ENCODE results near the gene SLC49A3.
"Not testable (repeated sequence)": the region's sequence is repeated elsewhere in the genome, so short reads cannot be mapped to it uniquely, and the experiment has no call there.

SLC49A3 gene

DNA sequence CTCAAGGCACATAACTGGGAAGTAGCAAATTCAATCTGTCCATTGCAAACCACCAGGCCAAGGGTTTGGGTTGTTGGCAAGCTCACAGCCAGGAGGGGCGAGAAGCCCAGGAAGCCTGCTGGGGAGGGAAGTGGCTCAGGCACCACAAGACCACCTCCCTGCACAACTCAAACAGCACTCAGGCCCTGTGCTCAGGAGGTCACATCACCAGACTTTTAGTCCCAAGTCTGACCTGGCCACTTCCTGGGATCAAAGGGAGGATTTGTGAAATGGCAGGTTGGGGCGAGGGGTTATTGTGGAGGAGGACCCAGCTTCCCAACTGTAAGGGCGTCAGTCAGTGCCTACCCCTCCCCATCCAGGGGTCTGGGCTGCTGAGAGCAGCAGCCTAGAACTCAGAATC is 17.2 kb downstream of the SLC49A3 start:
- no peak overlapping the region for H3K27ac ChIP-seq (ENCODE audit: low read depth, low read length, severe bottlenecking)
- 100% methylated on average over 1 of the region's 3 CpGs for WGBS, 2 experiments (ENCODE audit: insufficient coverage in 2 of 2)
- H3K36me3 ChIP-seq (ENCODE audit: control insufficient read depth, insufficient read depth, low read length) = peaks cover 18% of the 10 kb centered on the region
- H3K4me3 ChIP-seq (ENCODE audit: extremely low read depth, insufficient read depth, low read length, poor library complexity, severe bottlenecking) = no peak overlapping the region
- no peaks in the 10 kb centered on the region for H3K9me3 ChIP-seq (ENCODE audit: control insufficient read depth, low read length)
- peaks cover 10% of the 10 kb centered on the region for H3K4me1 ChIP-seq (ENCODE audit: control insufficient read depth, insufficient read depth, low read length, poor library complexity, severe bottlenecking)

DNA sequence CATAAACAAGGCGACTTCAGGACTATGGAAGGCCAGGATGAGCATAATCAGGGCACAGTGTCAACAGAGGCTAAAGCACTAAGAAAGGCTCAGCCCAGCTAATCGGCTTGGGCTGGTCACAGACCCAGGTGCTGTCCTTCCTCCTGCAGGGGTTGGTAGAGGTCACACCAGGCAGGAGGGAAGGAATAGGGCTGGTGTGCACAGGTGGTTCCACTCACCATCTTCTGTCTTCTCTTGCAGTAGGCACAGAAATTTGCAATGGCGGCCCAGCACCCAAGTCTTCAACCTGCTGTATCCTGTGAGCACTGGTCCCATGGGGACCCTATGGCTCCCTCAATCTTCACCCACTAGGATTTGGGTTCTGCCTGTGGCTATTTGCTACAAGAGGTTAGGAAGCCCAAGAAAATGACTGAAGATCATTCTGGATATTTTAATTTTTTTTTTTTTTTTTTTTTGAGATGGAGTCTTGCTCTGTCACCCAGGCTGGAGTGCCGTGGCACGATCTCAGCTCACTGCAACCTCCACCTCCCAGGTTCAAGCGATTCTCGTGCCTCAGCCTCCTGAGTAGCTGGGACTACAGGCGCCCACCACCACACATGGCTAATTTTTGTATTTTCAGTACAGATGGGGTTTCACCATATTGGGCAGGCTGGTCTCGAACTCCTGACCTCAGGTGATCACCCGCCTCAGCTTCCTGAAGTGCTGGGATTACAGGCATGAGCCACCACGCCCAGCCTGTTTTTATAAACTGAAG is 19.0 kb downstream of the SLC49A3 start:
- peaks cover 18% of the 10 kb centered on the region for H3K36me3 ChIP-seq (ENCODE audit: control insufficient read depth, insufficient read depth, low read length)
- not testable (repeated sequence) for H3K27ac ChIP-seq (ENCODE audit: low read depth, low read length, severe bottlenecking); H3K4me3 ChIP-seq (ENCODE audit: extremely low read depth, insufficient read depth, low read length, poor library complexity, severe bottlenecking); H3K4me1 ChIP-seq (ENCODE audit: control insufficient read depth, insufficient read depth, low read length, poor library complexity, severe bottlenecking); H3K9me3 ChIP-seq (ENCODE audit: control insufficient read depth, low read length)
- 90 to 93% methylated on average over 7 to 9 of the region's 11 CpGs for WGBS, 2 experiments (ENCODE audit: insufficient coverage in 2 of 2)

DNA sequence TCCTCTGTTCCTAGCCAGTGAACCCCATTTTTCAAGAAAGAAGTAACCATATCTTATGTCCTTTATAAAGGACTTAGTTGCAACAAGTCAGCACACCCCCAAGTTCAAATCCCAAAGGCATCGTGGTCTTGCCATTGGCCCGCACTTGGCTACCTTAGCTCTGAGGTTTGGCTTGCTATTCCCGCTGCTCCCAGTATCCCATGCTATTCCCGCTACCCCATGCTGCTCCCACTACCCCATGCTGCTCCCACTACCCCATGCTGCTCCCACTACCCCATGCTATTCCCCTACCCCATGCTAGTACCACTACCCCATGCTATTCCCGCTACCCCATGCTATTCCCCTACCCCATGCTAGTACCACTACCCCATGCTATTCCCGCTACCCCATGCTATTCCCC is 20.7 kb downstream of the SLC49A3 start:
- 90 to 100% methylated on average over 3 to 6 of the region's 6 CpGs for WGBS, 2 experiments (ENCODE audit: insufficient coverage in 2 of 2)
- not testable (repeated sequence) for H3K4me1 ChIP-seq (ENCODE audit: control insufficient read depth, insufficient read depth, low read length, poor library complexity, severe bottlenecking); H3K9me3 ChIP-seq (ENCODE audit: control insufficient read depth, low read length); H3K4me3 ChIP-seq (ENCODE audit: extremely low read depth, insufficient read depth, low read length, poor library complexity, severe bottlenecking); H3K27ac ChIP-seq (ENCODE audit: low read depth, low read length, severe bottlenecking)
- H3K36me3 ChIP-seq (ENCODE audit: control insufficient read depth, insufficient read depth, low read length) = peaks cover 18% of the 10 kb centered on the region

DNA sequence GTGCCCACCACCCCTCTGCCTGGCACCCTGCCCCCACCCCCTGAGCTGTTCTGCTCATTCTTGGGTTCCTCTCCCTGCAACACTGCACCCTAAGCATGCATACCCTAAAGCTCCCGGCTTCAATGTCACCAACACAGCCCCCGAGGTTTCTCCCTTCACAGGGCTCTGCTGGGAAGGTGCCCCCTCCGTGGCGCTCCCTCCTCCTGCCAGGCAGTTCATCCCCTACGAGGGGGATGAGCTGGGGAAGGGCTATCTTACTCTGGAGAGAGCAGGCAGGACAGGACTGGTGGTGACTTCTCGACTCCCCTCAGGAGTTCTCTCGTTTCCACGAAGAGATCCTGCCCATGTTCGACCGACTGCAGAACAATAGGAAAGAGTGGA is 21.4 kb downstream of the SLC49A3 start:
- Histone ChIP-seq H3K27ac (ENCODE audit: low read depth, low read length, severe bottlenecking) (no peak overlapping the region), H3K9me3 (ENCODE audit: control insufficient read depth, low read length) (no peaks in the 10 kb centered on the region), H3K4me3 (ENCODE audit: extremely low read depth, insufficient read depth, low read length, poor library complexity, severe bottlenecking) (no peak overlapping the region), H3K4me1 (ENCODE audit: control insufficient read depth, insufficient read depth, low read length, poor library complexity, severe bottlenecking) (no peaks in the 10 kb centered on the region), H3K36me3 (ENCODE audit: control insufficient read depth, insufficient read depth, low read length) (peaks cover 12% of the 10 kb centered on the region)
- WGBS, 2 experiments (ENCODE audit: insufficient coverage in 2 of 2) = 57 to 75% methylated on average over 7 to 8 of the region's 10 CpGs

DNA sequence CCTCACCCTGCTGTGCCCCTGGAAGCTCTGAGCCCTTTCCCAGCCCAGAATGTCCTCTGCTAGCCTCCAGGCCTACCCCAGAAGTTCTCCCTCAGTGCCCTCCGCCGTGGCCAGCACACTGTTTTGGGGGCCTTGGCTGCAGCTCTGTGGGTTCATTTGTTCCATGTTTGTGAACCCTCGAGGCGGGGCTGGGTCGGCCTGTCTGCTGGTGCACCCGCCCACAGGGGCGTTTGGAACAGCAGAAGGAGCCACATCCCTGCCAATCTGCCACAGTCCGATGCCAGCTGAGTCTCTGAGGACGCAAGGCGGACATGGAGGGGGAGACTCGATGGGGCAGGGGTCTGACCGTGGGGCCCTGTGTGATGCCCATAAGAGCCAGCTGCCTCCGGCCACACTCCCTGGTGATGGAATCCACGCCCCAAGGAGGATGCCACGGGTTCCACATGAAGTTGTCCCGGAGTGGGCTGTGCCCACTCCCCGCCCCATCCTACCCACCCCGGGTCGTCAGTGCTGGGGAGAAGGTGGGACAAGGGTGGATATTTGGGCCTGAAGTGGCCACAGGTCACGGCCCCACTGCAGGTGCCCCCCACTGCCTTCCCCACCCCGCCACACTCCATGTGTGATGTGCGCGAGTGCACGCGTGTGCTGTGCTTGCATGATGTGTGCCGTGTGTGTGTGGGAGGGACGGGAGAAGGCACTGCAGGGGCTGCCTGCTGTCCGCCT is 22.0 kb downstream of the SLC49A3 start:
- Histone ChIP-seq H3K27ac (ENCODE audit: low read depth, low read length, severe bottlenecking) (no peak overlapping the region), H3K4me1 (ENCODE audit: control insufficient read depth, insufficient read depth, low read length, poor library complexity, severe bottlenecking) (no peaks in the 10 kb centered on the region), H3K9me3 (ENCODE audit: control insufficient read depth, low read length) (no peaks in the 10 kb centered on the region), H3K4me3 (ENCODE audit: extremely low read depth, insufficient read depth, low read length, poor library complexity, severe bottlenecking) (no peak overlapping the region), H3K36me3 (ENCODE audit: control insufficient read depth, insufficient read depth, low read length) (peaks cover 6% of the 10 kb centered on the region)
- 86 to 93% methylated on average over 13 of the region's 28 CpGs for WGBS, 2 experiments (ENCODE audit: insufficient coverage in 2 of 2)

DNA sequence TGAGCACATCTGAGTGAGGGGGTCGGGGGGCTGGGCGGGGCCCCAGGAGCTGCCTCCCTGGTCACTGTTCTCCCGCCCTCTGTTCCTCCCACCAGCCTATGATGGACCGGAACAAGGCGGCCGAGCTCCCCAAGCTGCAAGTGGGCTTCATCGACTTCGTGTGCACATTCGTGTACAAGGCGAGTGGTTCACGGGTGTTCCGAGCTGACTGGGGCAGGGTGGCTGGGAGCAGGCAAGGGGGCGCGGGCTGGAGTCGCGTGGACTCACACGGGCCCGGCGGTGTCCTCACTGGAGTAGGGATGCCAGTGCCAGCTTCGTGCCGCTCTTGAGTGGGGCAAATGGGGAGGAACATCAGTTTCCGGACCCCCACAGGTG is 22.5 kb downstream of the SLC49A3 start:
- peaks cover under 1% of the 10 kb centered on the region for H3K36me3 ChIP-seq (ENCODE audit: control insufficient read depth, insufficient read depth, low read length)
- H3K27ac ChIP-seq (ENCODE audit: low read depth, low read length, severe bottlenecking) = no peak overlapping the region
- H3K4me1 ChIP-seq (ENCODE audit: control insufficient read depth, insufficient read depth, low read length, poor library complexity, severe bottlenecking) = no peaks in the 10 kb centered on the region
- no peak overlapping the region for H3K4me3 ChIP-seq (ENCODE audit: extremely low read depth, insufficient read depth, low read length, poor library complexity, severe bottlenecking)
- 88 to 89% methylated on average over 20 to 21 of the region's 22 CpGs for WGBS, 2 experiments (ENCODE audit: insufficient coverage in 2 of 2)
- H3K9me3 ChIP-seq (ENCODE audit: control insufficient read depth, low read length) = no peaks in the 10 kb centered on the region

DNA sequence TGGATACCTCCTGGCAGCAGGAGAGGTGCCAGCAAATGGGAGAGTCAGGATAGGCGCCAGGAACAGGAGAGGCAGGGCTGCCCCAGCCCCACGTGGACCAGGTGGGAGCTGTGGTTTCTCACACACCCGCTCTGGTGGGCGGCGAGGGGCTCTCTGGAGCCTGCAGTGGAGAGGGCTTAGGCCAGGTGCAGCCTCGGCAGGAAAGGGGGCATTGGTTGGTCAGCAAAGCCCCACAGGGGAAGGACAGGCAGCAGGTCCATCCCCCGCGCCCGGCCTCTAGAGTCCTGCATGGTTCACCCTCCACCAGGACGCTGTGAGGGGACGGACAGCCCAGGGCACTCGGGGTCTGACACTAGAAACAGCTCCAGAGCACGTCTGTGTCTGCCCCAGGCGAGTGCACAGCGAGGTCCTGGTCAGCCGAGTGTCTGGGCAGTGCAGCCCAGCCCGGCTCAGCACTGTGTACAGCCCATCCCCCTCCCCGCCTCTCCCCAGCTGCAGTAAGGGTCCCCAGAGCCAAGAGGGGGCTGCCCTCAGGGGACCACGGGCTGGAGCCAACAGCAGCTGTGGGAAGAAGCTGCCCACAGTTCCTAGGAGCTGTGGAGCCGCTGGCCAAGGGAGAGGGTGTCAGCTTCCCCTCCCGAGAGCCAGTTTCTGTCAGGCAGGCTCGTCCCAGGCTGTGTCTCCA is 23.1 kb downstream of the SLC49A3 start:
- no peak overlapping the region for H3K4me3 ChIP-seq (ENCODE audit: extremely low read depth, insufficient read depth, low read length, poor library complexity, severe bottlenecking)
- WGBS, 2 experiments (ENCODE audit: insufficient coverage in 2 of 2) = 79 to 81% methylated on average over 17 to 21 of the region's 22 CpGs
- H3K36me3 ChIP-seq (ENCODE audit: control insufficient read depth, insufficient read depth, low read length) = no peaks in the 10 kb centered on the region
- H3K27ac ChIP-seq (ENCODE audit: low read depth, low read length, severe bottlenecking) = no peak overlapping the region
- no peaks in the 10 kb centered on the region for H3K4me1 ChIP-seq (ENCODE audit: control insufficient read depth, insufficient read depth, low read length, poor library complexity, severe bottlenecking)
- no peaks in the 10 kb centered on the region for H3K9me3 ChIP-seq (ENCODE audit: control insufficient read depth, low read length)

DNA sequence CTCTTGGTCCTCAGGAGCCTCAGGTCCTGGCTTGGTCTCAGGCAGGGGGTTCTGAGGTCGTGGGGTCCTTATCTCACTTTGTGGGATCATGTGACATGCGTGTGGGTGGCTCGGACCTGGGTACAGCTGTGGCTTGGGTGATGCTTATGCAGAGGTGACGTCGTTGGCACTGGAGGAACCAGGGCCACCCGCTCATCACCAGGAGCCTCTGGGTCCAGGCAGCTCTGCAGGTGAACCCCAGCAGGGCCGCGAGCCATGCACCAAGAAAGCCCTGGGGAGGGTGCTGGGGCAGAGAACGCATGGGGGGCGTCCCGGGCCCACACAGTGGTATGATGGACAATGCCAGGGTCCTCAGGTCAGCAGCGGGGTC is 23.6 kb downstream of the SLC49A3 start:
- Histone ChIP-seq H3K36me3 (ENCODE audit: control insufficient read depth, insufficient read depth, low read length) (no peaks in the 10 kb centered on the region), H3K4me1 (ENCODE audit: control insufficient read depth, insufficient read depth, low read length, poor library complexity, severe bottlenecking) (no peaks in the 10 kb centered on the region), H3K27ac (ENCODE audit: low read depth, low read length, severe bottlenecking) (no peak overlapping the region), H3K9me3 (ENCODE audit: control insufficient read depth, low read length) (no peaks in the 10 kb centered on the region), H3K4me3 (ENCODE audit: extremely low read depth, insufficient read depth, low read length, poor library complexity, severe bottlenecking) (no peak overlapping the region)
- 92% methylated on average over 11 of the region's 12 CpGs for WGBS, 2 experiments (ENCODE audit: insufficient coverage in 2 of 2)

DNA sequence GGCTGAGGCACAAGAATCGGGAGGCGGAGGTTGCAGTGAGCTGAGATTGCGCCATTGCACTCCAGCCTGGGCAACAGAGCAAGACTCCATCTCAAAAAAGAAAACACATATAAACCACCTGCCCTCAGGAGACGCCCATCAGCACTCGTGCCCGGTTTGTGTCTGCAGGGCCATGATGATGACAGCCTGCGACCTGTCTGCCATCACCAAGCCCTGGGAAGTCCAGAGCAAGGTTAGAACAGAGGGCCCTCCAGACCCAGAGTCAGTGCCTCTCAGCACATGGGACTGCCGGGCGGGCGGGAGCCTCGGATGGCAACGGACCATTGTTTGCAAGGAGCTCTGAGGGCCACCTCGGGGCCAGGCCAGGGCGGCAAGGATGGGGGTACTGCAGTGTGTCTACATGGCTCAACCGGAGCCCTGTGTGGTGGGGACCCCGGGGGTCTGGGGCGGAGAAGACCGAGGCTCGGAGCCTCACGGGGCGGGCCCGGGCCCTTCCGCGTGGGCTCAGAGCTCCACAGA is 24.2 kb downstream of the SLC49A3 start:
- 96 to 97% methylated on average over 20 to 24 of the region's 24 CpGs for WGBS, 2 experiments (ENCODE audit: insufficient coverage in 2 of 2)
- no peaks in the 10 kb centered on the region for H3K4me1 ChIP-seq (ENCODE audit: control insufficient read depth, insufficient read depth, low read length, poor library complexity, severe bottlenecking)
- no peak overlapping the region for H3K4me3 ChIP-seq (ENCODE audit: extremely low read depth, insufficient read depth, low read length, poor library complexity, severe bottlenecking)
- H3K36me3 ChIP-seq (ENCODE audit: control insufficient read depth, insufficient read depth, low read length) = no peaks in the 10 kb centered on the region
- no peak overlapping the region for H3K27ac ChIP-seq (ENCODE audit: low read depth, low read length, severe bottlenecking)
- H3K9me3 ChIP-seq (ENCODE audit: control insufficient read depth, low read length) = no peaks in the 10 kb centered on the region

DNA sequence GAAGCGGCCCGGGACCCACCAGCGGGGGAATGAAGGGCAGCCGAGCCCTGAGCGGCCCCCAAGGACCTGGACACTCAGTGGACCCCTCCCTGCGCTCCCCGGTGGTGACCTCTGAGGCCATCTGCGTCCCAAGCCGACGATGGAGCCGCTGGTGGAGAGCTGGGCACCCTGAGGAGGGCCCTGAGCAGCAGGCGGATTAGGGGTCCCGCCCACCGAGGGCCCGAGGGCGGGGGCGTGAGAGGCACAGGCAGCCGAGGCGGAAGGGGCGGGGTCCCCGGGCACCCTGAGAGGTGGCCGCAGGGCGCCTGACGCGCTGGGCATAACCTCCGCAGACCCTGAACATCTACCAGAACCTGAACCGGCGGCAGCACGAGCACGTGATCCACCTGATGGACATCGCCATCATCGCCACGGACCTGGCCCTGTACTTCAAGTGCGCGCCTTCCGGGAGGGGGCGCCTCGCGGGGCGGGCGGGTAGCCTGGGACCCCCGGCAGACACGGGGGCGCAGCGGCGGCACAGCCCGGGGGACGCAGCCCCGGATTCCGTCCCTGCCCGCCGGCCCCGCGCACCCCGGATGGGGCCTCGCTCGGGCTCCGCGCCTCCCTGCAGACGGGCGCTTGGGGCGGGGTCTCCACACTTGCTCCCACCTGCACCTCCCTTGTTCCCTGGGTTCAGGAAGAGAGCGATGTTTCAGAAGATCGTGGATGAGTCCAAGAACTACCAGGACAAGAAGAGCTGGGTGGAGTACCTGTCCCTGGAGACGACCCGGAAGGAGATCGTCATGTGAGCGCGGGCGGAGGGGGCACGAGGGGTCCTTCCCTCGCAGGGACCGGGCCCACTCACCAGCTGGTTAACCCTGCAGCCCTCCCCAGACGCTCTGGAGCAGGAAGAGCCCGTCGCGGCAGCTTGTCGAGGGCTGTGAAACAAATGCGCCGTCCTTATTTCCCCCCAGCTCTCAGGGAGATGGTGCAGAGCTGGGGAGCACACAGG is 25.2 kb downstream of the SLC49A3 start:
- 51 to 61% methylated on average over 58 to 75 of the region's 80 CpGs for WGBS, 2 experiments (ENCODE audit: insufficient coverage in 2 of 2)
- peak overlapping the region; percentile 46 for H3K4me3 ChIP-seq (ENCODE audit: extremely low read depth, insufficient read depth, low read length, poor library complexity, severe bottlenecking)

More for the DNA sequence above, 25.2 kb downstream of the SLC49A3 start:
- Histone ChIP-seq H3K36me3 (ENCODE audit: control insufficient read depth, insufficient read depth, low read length) (no peaks in the 10 kb centered on the region), H3K27ac (ENCODE audit: low read depth, low read length, severe bottlenecking) (no peak overlapping the region), H3K4me1 (ENCODE audit: control insufficient read depth, insufficient read depth, low read length, poor library complexity, severe bottlenecking) (no peaks in the 10 kb centered on the region), H3K9me3 (ENCODE audit: control insufficient read depth, low read length) (no peaks in the 10 kb centered on the region)

Data from mesodermal cell (in vitro differentiated cells).